GM10266 (cell line): Measurements from ENCODE around the gene NCSTN.

Source experiments
- DNase-seq: peaks from one replicate; pipeline ENCODE4 v3.0.0; 2012; ENCODE audit errors: extremely low spot score
- CTCF ChIP-seq: IDR thresholded peaks from 2 replicates; pipeline ENCODE4 v1.5.1; 2012; ENCODE audit warnings: mild to moderate bottlenecking, low read depth; ENCODE audit not compliant: control insufficient read depth, insufficient read depth; ENCODE audit errors: missing control alignments

NCSTN gene

GRCh38 chr1:160363951-160364735, 21.0 kb downstream of the NCSTN start:
- no peak for TF ChIP-seq CTCF
- no peak for DNase-seq

DNA sequence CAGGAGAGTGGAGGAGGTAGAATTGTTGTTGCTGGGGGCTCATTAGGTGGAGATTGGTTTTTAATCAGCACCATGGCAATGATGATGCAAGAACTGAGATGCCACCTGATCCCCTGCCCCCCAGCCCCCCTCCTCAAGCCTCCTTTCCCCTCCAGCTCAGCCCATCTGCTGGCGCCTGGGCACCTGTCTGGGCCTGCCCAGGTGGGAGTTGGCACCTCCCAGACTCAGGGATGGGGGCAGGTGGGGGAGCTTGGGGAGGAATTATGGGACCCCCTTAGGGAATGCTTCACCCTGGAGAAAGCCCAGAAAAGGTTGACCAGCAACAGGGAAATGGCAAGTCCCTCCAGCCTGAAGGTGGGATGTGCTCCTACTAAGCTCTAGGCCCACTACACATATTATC, 22.1 kb downstream of the NCSTN start:
- no peak for TF ChIP-seq CTCF
- DNase-seq = no peak

GRCh38 chr1:160366731-160367515, 23.7 kb downstream of the NCSTN start, which contains the start of gene NHLH1:
Gene NHLH1, plus strand, starts transcription at chr1:160367071. Its CDS starts 3,661 bp downstream, at chr1:160370732.
- TF ChIP-seq CTCF = no peak
- DNase-seq = no peak

DNA sequence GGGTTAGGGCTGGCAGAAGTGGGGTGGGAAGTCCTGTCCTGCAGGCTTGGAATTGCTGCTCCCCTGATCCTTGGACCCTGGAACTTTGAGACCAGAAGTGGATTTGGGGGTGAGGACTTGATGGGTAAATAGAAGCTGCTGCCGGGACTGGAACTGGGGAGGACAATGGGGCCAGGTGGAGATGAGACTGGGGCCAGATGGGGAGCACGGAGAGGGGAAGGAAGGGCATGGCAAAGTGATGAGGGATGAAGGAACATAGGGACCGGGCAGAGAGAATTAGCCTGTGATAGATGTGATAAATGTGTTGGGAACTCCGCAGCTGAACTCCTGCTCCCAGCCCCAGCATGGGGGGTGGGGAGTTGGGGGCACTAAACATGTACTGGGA, 24.3 kb downstream of the NCSTN start:
- no peak for TF ChIP-seq CTCF
- no peak for DNase-seq

DNA sequence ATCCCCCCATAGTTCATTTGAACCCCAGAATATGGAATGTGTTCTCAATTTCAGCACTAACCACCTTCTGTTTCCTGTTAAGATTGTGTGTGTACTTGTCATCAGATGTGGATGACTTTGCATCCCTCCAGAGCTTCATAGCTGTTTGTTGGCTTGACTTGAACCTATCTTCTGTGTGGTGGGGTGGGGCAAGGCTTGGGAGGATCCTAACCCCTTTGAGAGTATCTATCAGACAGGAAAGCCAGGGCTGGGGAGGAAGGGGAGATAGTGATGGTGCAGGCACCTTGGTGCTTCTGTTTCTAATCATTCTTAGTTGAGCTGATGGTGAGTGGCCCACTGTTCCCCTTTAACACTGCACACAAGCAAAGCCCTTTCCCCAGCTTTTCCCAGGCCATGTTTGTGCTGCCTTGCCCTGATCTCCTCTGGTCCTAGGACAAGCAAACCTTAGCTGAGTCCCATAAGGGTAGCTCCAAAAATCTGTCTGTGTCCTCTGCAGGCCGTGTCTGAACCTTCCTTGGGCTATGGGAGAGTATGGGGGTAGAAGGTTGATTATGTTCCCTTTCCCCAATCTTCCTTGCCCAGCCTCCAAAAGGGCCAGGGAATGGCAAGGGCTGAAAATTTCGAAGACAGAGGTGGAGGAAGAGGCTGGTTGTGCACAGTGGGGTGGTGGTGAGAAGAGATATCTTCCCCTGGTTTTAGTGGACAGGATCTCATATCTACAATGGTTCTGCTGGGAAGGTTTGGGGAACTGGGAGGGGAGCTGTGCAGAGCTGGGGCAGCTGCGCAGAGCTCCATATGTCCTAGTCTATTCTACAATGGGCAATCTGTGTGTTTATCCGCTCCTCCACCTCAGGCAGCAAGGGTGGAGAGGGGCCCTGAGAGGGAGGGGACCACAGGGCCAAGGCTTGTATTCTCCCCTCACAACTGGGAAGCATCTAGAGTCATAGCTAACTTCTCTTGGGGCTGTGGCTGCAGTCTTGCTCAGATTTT, 25.0 kb downstream of the NCSTN start:
- DNase-seq = no peak

GRCh38 chr1:160369087-160369486, 25.9 kb downstream of the NCSTN start:
- no peak for DNase-seq
- no peak for TF ChIP-seq CTCF

More for the DNA sequence above, 25.0 kb downstream of the NCSTN start:
- TF ChIP-seq CTCF = no peak
